CD4-positive, alpha-beta T cell treated with Interleukin-21 for 1 hour (primary cell): ENCODE measurements around the gene NLN.
"Not testable (repeated sequence)": the region's sequence is repeated elsewhere in the genome, so short reads cannot be mapped to it uniquely, and the experiment has no call there.

Experiments
- DNase-seq: peaks from one replicate; pipeline ENCODE4 v3.0.0-alpha.2; 2020

NLN gene

DNA sequence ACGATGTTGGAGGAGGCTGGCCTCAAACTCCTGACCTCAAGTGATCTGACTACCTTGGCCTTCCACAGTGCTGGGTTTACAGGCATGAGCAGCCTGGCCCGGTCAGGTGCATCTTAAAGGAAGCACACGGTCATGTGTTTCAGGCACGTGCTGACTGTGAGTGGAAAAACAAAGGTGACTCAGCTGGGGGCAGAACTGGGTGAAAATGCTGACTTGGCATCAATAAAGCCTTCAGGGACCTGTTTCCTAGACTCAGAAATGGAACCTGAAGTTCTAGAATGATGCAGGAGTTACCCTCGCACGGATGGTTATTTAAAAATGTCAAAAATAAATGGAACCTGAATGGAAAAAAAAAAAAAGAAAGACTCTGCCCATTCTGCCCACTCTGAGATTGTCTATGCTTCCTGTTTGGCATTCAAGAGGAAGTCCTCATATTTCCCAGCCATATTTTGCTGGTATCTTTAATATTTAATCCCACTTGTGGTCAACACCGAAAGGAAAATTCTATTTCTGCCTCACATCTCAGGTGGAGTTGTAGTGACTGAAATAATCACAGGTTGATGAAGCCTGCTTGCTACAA, 12.3 kb downstream of the NLN start:
- DNase-seq, result not testable (repeated sequence)

DNA sequence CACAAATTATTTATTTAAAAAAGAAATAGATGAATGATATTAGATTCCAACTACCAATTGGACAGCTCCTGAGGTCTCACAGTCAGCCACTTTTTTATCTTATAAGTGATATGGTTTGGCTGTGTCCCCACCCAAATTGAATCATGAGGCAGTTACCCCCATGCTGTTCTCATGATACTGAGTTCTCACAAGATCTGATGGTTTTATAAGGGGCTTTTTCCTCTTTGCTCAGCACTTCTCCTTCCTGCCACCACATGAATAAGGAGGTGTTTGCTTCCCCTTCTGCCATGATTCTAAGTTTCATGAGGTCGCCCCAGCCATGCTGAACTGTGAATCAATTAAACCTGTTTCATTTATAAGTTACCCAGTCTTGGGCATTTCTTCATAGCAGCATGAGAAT, 12.9 kb downstream of the NLN start:
- DNase-seq, result no peak

DNA sequence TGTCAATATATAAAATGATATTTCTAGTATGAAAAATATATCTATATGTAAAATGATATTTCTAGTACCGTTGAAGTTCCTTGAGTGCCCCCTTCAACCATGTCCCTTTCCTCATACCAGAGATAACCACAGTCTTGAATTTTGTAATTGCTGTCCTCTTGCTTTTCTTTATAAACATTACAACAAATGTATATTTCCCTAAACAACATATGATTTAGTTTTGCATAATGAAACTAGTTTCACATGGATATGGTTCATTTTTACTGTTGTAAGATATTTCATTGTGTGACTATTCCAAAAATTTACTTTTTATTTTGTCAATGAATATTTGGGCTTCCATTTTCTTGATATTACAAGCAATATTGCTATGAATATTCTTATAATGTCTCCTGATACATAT, 14.0 kb downstream of the NLN start:
- DNase-seq, result no peak

DNA sequence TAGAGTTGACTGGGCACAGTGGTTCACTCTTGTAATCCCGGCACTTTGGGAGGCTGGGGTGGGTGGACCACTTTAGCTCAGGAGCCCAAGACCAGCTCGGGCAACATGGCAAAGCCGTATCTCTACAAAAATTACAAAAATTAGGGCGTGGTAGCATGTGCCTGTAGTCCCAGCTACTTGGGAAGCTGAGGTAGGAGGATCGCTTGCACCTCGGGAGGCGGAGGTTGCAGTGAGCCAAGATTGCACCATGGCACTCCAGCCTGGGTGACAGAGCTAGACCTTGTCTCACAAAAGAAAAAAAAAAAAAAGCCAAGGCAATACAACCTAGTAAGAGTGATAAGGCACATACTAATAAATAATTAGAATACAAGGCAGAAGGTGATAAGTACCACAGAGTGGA, 15.8 kb downstream of the NLN start:
- DNase-seq, result no peak

DNA sequence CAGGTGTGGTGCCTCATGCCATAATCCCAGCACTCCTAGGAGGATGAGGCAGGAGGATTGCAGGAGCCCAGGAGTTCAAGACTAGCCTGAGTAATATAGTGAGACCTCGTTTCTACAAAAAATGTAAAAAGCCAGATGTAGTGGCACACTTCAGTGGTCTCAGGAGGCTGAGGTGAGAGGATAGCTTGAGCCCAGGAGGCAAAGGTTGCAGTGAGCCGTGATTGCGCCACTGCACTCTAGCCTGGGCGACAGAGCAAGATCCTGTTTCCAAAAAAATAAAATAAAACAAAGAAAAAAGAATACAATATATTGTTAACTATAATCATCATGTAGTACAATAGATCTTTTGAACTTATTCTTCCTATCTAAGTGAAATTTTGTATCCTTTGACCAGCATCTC, 16.3 kb downstream of the NLN start:
- no peak for DNase-seq

DNA sequence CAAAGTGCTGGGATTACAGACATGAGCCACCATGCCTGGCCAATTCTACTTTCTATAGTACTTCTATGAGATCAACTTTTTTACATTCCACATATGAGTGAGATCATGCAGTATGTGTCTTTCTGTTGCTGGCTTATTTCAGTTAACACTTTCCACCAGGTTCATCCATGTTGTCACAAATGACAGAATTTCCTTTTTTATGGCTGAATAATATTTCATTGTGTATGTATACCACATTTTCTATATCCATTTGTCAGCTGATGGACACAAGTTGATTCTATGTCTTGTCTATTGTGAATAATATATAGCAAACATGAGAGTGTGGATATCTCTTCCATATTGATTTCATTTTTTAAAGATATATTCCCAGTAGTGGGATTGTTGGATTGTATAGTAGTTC, 17.2 kb downstream of the NLN start:
- no peak for DNase-seq

DNA sequence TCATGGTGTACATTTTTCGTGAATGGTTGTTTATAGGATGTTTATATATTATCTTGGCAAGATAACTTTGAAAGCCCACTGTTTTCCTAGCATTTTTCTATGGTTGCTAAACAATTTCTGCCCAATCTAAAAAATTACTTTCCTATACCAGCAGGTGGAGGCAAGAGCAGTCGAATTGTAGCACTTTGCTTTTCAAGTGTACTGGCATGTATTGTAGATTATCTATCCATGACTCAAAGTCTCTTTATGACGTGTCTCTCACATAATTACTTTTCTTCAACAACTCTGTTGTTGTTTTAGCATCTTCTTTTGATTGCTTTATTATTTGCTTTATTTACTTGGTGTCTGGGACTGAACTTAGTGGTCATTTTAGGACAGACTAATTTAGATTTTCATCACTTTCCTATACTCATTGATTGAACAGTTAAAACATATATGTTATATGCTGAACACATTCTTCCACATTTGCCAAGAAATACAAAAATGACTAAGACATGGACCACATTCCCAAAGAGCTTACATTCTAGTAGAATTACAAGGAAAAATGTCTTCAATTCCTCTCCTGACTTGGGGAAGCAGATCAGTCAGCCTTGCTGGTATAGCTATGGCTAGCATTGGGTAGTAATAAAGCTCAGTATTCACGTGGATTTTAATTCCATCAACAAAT, 20.7 kb downstream of the NLN start:
- DNase-seq, result peak; percentile 47

DNA sequence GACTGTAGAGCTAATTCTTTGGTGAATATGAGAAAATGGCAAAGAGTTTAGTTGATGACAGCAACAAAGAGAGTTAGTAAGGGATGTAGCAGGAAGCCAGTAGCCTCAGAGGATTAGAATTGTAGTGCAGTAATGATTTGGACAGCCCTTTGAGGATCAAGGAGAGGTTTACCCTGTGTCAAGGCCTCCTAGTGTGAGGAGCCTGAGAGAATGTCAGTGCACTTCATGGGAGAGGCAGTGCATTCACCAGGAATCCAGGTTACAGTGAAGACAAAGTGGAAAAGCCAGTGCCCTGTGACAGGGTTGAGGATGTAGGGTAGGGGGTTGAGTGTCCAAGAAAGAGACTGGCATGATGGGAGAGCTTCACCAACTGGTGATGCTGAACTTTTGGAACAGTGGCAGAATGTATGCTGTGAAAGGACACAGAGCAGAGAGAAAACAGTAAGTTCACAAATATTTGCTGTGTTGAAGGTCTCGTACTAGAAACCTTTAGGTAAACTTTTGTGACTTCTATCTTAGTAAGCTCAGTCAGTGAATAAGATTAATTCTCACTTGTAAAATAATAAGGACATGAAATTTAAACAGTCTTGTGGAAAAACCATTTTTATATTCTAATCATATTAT, 27.3 kb downstream of the NLN start:
- no peak for DNase-seq

DNA sequence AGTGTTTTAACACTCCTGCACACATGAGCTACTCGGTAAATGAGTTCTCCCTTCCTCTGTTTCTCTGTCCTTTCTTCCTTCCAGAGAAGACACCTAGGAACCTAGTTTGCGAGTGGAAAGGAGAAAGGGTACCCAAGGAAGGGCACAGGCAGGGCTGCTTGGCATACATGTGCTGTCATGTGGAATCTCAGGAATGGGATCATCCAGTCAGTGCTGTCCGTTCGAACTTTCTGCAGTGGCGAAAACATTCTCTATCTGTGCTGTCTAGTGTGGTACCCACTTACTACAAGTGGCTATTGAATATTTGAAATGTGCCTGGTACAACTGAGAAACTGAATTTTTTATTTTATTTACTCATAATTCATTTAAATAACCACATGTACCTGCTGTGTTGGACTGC, 28.0 kb downstream of the NLN start:
- no peak for DNase-seq

DNA sequence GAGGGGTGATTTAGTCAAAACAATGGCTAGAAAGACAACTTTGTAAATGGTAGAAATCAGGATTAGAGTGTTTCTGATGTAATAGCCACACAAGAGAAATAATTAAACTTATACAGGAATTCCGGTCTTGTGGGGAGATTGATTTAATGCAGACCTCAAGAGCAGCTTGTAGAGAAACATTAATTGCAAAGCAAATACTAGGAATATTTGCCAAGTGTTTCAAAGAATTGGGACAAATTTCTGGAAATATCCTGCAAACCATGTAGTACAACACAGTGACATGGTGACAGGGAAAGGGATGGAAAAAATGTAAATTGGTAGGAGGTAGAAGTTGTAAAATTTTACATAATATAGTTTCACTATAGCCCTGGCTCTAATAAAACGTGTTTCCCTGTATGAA, 28.9 kb downstream of the NLN start:
- no peak for DNase-seq

DNA sequence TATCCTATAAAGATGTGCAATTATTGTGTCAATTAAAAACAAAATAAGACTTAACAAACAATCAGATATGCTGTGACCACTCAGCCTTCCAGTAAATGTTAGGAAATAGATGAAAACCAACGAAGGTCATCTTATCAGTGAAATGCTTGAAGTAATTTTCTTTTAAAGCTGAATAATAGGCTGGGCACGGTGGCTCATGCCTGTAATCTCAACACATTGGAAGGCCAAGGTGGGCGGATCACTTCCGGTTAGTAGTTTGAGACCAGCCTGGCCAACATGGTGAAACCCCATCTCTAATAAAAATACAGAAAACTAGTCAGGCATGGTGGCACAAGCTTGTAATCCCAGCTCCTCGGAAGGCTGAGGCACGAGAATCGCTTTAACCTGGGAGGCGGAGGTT, 31.2 kb downstream of the NLN start:
- no peak for DNase-seq

DNA sequence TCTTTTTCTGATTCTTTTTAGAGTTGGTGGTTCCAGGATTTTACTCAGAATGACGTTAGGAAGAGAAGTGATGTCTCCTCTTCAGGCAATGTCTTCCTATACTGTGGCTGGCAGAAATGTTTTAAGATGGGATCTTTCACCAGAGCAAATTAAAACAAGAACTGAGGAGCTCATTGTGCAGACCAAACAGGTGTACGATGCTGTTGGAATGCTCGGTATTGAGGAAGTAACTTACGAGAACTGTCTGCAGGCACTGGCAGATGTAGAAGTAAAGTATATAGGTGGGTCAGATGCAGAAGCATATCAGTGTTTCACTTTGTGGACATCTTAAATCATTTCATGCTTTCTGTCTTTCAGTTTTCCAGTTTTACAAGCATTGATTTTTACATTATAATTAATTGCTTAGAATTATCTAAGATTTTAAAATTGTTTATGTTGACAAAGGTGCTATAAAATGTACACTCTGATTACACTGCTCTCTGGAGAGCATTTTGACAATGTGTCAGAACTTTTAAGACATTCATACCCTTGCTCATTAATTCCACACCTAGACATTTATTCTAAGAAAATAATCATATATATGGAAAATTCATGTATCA, 36.6 kb downstream of the NLN start:
- DNase-seq, result no peak

DNA sequence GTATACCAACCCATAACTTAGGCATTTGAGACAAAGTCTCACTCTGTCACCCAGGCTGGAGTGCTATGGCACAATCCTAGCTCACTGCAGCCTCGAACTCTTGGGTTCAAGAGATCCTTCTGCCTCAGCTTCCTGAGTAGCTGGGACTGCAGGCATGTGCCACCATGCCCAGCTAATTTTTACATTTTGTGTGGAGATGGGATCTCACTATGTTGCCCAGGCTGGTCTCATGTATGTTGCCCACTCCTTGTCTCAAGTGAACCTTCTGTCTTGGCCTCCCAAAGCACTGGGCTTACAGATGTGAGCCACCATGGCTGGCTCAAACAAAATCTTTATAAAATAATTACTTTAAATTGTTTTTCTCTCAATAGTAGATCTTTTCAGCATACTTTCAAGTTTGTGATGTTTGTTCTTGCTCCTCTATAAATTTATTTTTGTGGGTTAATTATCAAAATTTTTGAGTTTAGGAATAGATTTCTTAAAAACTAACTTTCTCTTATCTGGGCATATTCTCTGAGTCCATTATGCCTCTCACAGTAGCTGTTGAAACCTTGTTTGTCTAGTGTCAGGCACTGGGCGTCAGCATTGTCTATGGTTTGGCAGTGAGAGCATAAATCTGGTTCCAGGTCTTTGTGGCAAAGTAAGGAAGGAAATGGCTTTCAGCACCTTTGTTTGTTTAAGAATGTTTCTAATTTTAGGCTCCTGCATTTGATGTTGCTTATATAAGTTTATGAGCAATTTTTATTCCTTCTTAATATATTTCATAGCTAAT, 38.7 kb downstream of the NLN start:
- peak; percentile 77 for DNase-seq

DNA sequence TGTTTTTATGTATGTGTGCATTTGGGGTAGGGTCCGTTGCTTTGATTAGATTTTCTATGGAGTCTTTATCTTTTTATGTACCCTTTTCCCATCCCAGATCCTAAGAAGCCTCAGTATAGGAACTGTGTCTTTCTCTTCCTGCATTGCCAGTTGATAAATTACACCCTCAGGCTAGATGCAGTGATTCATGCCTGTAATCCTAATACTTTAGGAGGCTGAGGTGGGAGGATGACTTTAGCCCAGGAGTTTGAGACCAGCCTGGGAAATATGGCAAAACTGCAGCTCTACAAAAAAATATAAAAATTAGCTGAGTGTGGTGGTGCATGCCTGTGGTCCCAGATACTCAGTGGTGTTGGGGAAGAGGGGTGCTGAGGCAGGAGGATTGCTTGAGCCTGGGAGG, 40.2 kb downstream of the NLN start:
- no peak for DNase-seq

DNA sequence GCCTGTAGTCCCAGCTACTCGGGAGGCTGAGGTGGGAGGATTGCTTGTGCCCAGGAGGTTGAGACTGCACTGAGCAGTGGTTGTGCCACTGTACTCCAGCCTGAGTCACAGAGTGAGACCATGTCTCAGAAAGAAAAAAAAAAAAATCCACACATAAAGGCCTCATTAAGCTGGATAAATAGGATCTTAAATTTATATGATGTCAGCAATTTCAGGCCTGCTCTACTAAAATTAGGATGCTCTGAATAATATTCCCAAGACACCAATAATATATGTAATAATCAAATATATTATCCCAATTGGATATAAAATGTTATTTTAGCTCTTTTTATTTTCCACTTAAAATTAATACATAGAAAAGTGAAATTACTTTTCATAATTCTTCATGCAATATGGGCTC, 43.6 kb downstream of the NLN start:
- no peak for DNase-seq

DNA sequence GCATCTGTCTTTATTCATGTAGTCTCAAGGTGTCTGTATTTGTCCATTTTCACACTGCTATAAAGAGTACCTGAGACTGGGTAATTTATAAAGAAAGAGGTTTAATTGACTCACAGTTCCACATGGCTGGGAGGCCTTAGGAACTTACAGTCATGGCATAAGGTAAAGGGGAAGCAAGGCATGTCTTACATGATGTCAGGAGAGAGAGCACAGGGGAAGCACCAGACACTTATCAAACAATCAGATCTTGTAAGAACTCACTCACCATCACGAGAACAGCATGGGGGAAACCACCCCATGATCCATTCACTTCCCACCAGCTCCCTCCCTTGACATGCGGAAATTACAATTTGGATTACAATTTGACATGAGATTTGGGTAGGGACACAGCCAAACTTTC, 44.2 kb downstream of the NLN start:
- no peak for DNase-seq

DNA sequence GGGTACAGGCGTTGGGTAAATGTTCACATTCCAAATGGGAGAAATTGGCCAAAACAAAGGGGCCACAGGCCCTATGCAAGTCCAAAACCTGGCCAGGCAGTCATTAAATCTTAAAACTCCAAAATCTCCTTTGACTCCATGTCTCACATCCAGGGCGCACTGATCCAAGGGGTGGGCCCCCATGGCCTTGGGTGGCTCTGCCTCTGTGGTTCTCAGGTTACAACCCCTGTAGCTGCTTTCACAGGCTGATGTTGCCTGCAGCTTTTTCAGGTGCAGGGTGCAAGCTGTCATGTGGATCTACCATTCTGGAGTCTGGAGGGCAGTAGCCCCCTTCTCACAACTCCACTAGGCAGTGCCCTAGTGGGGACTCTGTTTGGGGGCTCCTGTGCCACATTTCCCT, 44.8 kb downstream of the NLN start:
- DNase-seq, result no peak

DNA sequence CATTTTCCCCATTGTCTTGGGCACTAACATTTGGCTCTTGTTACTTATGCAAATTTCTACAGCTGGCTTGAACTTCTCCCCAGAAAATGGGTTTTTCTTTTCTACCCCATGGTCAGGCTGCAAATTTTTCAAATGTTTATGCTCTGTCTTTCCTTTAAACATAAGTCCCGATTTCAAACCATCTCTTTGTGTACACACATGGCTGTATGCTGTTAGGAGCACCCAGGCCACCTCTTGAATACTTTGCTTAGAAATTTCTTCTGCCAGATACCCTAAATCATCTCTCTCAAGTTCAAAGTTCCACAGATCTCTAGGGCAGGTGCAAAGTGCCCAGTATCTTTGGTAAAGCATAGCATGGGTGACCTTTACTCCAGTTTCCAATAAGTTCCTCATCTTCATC, 45.6 kb downstream of the NLN start:
- DNase-seq, result no peak

DNA sequence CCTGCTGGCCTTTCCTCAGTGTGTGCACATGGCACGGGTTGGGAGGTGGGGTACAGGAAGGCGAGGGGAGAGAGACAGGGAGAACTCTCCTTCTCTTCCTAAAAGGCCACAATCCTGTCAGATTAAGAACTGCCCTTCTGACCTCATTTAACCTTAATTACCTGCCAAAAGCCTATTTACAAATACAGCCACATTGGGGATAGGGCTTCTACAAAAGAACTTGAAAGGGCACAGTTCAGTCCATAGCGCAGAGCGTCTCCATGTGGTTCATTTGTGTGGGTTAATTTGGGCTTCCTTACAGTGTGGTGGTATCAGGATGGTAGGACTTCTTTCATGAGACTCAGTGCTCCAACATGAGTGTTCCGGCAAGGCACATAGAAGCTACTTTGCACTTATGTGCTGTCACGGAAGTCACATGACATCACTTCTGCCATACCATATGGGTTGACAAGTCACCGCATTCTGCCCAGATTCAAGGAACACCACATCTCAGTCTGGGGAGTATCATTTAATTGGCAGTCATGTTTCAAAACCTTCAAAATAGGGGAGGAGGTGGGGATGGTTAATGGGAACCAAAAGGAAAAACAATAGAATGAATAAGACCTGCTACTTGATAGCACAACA, 46.8 kb downstream of the NLN start:
- DNase-seq, result no peak

DNA sequence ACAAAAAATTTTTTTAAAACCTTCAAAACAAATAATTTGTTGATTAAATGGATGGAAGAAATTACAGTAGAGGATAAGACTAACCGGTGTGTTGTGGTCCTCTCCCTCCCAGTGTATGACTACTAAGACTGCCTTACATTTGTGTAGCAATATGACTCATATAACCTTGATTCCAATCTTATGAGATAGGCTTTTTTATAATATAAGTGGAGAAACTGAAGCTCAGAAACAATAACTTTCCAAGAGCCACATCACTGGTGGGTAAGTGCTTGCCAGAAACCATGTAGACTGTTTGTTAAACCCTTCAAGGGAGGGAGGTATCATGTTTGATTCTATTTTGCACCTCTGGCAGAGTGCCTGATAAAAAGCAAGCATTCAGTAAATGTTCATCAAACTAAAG, 47.5 kb downstream of the NLN start:
- no peak for DNase-seq

DNA sequence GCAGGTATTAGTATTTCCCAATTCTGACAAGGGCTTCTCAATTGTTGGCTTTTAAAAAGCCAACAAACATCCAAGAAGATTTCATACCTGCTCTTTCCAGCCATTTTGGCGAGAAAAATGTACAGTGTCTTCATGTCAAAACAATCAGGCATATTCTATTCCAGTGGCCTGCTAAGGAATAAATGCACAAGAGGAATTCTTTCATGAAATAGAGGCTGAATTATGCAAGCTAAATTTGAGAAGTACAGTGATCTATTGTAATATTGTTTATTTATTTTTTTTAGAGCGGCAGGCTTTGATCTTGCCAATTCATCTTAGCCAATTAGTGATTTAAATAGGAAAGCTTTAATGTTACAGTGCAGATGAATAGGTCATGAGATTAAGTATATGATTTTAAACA, 49.3 kb downstream of the NLN start:
- DNase-seq, result no peak

DNA sequence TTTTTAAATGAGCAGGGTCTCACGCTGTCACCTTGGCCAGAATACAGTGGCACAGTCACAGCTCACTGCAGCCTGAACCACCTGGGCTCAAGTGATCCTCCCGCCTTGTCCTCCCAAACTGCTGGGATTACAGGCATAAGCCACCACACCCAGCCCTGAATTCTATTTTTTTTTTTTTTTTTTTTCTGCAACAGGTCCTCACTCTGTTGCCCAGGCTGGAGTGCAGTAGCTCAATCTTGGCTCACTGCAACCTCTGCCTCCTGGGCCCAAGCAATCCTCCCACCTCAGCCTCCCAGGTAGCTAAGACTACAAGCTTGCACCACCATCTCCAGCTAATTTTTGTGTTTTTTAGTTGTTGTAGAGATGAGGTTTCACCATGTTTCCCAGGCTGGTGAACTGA, 51.0 kb downstream of the NLN start:
- DNase-seq, result not testable (repeated sequence)

DNA sequence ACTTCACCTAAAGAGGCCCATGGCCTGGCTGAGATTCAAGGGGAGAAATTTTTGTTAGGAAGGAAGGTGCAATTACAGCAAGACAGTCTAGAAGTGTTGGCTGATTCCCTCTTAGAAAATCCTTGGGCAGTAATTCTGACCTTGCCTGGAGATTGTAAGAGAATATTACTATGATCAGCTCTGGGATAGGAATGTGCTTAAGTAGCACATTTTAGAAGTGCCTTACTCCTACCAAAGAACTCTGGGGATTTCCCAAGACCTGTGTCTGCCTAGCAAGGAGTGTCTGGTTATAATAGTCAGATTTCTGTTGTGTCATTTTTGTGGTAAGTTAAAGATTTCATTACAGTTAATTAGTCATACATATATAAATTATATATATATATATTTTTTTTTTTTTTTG, 52.3 kb downstream of the NLN start:
- DNase-seq, result peak; percentile 4
